Measurements from ENCODE around the gene LAMB1.
"Not testable (repeated sequence)": the region's sequence is repeated elsewhere in the genome, so short reads cannot be mapped to it uniquely, and the experiment has no call there.

The LAMB1 gene

GRCh38 chr7:107945332-107945731 lies 57.6 kb downstream of the LAMB1 start:
- DNase-seq (ENCODE audit: low read depth), result no peak

DNA sequence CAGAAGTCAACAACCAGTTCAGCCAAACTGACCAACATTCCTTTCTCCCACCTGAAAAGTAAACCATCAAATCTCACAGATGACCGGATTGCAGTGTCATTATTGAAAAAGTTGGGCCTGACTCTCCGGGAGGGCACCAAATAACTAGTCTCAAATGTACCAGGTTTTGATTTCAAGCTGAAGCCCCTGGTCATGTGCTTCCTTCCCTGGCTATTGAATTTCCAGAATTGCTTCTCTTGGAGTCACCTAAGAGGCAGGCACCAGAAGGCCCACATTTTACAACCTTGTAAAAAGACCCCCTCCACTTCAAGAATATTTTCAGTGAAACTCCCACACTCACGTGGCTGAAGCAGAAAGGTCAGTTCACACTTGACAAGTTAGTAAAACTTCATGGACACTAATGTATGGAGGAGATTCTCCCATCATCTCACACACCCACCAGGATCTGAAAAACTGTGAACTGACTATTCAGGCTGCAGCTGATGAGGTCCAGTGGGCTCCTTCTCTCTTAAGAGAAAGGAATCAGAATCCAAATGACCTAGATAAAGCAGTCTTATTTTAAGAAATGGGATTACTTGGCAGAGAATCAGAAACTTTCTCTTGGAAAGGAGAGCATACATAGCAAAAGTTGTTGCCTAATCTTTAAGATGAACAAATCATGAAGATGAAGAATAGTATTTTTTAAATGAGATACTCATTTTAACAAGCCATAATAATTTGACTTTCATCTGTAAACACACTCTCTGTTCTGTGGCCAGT lies 58.4 kb downstream of the LAMB1 start:
- DNase-seq (ENCODE audit: low read depth), result no peak

GRCh38 chr7:107943018-107943417 lies 59.9 kb downstream of the LAMB1 start:
- no peak for DNase-seq (ENCODE audit: low read depth)

DNA sequence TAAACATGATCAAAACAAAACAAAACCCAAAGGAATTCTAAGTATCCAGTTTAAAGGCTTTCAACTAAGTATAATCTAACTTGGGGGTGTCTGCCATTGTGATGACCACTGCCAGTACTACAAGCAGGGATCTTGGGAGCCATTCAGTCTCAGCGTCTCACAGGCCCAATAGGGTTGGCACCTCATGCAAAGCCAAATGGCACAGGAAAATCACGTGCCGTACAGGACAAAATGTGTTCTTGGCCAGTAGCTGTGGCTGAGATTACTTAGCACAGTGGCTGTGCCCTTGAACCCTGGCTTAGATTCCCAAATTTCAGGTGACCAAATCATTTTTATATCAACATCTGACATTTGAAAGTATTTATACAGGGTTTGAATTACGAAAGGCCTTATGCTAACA lies 62.0 kb downstream of the LAMB1 start:
- DNase-seq (ENCODE audit: low read depth), result no peak

- DNase-seq (ENCODE audit: low read depth), result no peak
Measured at GRCh38 chr7:107939573-107940489, 63.1 kb downstream of the LAMB1 start.

- no peak for DNase-seq (ENCODE audit: low read depth)
Measured at GRCh38 chr7:107938456-107939250, 64.3 kb downstream of the LAMB1 start.

- no peak for DNase-seq (ENCODE audit: low read depth)
Measured at GRCh38 chr7:107937531-107937930, 65.4 kb downstream of the LAMB1 start.

- no peak for DNase-seq (ENCODE audit: low read depth)
Measured at GRCh38 chr7:107936312-107936711, 66.6 kb downstream of the LAMB1 start.

DNA sequence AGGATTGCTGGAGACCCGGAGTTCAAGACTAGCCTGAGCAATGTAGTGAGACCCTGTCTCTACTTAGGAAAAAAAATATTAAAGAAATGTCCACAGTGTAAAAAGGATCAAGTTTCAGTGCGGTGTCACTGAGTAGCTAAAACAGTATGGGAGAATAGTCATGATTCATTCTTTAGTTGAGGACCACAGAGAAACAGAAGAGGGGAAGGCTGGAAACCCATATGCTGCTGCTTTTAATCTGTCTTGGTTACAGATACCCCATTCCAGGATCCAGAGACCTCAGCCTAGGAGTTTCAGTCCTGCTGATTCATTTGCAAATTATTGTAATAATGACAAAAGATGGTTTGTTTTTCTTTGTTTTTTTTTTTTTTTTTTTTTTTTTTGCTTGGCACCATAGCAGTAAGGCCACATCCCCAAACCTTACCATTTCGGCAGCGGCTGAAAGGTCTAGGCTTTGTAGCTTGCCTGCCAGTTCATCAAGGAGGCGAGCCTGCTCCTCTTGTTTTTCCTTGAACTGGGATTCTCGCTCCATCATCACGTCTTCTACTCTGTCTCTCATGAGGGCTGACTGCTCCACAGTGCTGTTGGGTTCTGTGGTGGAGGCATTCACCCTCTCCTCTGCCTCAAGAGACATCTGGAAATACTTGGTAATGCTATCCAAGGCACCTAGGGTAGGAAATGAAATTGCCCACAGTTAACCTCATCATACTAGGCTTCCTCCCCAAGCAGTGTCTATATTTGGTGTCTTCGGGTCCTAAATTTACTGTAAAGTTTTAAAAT lies 67.8 kb downstream of the LAMB1 start:
- DNase-seq (ENCODE audit: low read depth), result no peak

DNA sequence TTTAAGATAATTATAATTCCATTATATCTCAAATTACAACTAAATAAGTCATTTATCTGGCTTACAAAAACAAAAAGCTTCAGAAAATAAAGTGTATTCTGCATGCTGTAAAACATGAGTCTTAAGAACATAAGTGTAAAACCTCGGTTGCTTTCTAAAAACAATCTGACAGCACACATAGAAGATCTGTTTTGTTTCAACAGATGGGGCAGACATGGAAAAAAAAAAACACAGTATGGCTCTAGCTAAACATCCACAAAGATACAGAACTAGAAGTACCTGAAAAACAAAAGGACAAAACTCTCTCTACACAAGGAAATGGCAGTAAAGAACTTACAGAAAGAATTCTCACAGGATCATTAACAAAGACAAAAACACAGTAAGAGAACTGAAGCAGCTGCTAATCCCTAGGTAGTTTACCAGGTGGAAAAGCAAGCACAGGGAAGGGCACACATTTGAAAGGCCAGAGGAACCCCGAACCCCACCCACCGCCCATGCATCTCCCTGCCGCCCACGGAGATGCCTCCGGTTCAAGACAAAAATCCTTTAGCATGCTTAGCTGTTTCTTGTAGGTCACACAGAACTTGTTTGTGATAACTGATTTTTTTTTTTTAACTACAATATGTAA lies 69.5 kb downstream of the LAMB1 start:
- no peak for DNase-seq (ENCODE audit: low read depth)

DNA sequence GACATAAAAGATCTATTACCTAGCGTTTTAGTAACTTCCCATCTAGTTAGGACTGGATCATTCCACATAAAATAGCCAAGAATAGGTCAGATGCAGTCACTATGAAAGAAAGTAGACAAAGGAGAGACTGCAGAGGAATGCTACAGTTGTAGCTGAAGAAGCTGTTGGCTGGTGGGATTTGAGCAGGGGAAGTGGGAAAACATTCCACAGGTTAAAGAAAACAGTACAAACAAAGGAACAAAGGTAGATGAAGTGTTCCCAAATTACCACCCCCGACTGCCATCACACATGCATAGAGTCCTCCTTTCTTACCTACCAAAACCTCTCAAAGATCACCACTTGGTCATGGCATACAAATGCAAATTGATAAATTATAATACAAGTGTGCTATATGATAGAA lies 70.2 kb downstream of the LAMB1 start:
- DNase-seq (ENCODE audit: low read depth), result no peak

DNA sequence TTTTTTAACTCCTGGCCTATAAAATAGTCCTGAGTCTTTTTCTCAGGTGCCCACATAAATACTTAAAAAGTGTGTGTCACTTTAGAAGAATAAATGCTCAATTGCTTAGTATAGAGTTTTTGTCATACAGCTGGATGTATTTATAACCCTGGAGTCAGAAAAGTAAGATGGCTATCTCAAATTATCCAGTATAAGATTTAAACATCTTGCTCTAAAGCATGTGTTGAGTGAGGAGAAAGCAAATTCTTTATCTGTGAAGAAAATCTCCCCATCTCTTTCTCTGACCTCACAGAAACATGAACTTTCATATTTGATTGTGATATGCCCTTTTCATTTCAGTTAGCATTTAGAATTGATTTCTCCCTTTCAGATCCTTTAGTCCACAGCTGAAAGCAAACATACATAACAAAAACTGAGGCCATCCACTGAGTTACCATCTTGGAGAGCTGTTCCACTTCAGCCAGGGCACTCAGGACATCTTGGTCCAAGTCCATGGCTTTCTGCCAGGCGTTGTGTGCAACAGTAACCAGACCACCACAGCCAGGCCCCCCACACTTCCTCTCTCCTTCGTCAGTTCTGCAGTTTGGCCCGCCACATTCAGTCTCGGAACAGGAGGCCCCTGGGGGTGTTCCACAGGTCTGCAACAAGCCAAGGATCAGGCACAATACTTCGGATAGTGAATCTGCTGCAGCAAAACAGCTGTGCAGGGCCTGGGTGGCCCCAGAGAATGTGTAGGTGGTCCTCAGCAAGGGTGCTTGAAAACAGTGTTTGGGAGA lies 71.0 kb downstream of the LAMB1 start:
- DNase-seq (ENCODE audit: low read depth), result no peak

GRCh38 chr7:107926481-107926880 lies 76.5 kb downstream of the LAMB1 start:
- DNase-seq (ENCODE audit: low read depth), result no peak

GRCh38 chr7:107924841-107925504 lies 78.0 kb downstream of the LAMB1 start:
- no peak for DNase-seq (ENCODE audit: low read depth)

DNA sequence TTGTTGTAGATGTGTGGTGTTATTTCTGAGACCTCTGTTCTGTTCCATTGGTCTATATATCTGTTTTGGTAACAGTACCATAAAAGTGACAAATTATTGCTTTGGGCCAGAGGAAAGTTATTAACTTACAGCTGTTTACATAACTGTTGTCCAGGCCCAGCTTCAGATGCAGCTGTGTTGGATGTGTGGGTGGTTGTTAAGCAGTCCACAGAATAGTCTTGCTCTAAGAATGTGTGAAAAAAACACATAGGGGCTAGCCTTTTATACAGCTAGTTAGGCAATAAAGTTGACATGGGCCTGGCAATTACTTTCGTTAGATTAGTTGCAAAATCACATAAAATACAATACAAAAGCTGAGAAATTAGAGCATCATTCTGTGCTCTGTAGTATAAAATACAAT lies 80.1 kb downstream of the LAMB1 start:
- no peak for DNase-seq (ENCODE audit: low read depth)

GRCh38 chr7:107921826-107922225 lies 81.1 kb downstream of the LAMB1 start:
- not testable (repeated sequence) for DNase-seq (ENCODE audit: low read depth)

DNA sequence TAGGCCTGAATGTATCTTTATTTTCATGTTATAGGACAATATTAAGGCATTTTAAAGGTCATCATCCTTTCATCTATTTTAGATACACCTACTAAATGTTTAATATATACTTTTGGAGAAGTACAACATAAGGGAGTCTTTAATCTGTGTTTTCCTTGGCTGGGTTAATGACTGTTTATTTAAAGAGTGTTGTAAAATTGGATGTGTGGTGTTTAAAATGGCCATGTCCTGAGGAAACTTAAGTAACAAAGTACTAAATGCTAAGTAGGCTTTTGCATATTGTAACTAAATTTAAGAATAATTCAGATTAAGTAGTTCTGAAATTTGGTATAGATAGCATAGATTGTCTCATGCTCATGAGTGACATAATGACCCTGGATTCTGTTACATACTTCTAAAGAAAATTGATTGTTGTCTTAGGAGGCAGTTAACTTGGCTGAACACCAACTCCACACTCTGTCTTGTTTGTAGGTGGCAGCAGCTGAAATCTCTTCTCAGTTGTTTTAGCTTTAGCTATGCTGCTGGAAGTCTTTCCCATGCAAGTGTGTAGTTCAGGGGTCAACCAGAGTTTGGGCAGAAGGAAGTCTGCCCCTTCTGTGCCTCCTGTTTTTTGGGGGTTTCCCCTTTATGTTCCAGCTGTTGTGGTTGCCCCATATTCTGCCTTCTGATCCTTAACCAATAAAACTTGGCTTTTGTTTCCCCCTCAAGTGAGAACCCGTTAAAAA lies 82.8 kb downstream of the LAMB1 start:
- no peak for DNase-seq (ENCODE audit: low read depth)

DNA sequence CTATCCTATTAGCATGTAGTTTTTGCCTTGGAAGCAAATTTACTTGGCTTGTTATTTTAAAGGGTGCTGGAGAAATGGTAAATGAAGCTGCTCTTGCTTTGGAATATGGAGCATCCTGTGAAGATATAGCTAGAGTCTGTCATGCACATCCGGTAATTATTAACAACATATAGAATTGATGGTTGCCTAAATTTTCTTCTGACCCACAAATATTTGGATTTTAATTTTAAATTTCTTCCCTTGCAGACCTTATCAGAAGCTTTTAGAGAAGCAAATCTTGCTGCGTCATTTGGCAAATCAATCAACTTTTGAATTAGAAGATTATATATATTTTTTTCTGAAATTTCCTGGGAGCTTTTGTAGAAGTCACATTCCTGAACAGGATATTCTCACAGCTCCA lies 84.0 kb downstream of the LAMB1 start:
- no peak for DNase-seq (ENCODE audit: low read depth)

Data from activated T-cell treated with anti-CD3 and anti-CD28 coated beads for 24 hours (primary cell).